Stimulated activated CD8-positive, alpha-beta memory T cell treated with anti-CD3 and anti-CD28 coated beads, Interleukin-15, amount 100 ng/mL, for 1 hour (primary cell): ENCODE data around the gene ENOX2.
"Not testable (repeated sequence)": the region's sequence is repeated elsewhere in the genome, so short reads cannot be mapped to it uniquely, and the experiment has no call there.

Experiments used
- DNase-seq: peaks from one replicate; pipeline ENCODE4 v3.0.0-alpha.2; 2020; ENCODE audit warnings: low read depth

The ENOX2 gene

DNA sequence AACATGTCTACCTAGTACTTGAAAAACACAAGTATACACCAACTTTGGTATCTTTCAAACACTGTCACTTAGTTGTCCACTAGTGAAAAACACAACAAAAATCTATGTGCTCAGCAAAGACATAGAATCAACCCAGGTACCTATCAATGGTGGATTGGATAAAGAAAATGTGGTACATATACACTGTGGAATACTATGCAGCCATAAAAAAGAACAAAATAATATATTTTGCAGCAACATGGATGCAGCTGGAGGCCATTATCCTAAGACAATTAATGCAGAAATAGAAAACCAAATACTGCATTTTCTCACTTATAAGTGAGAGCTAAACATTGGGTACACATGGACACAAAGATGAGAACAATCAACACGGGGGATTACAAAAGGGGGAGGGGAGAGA is 148.7 kb downstream of the ENOX2 start:
- no peak for DNase-seq

GRCh38 chrX:130746709-130747342 is 156.2 kb downstream of the ENOX2 start:
- no peak for DNase-seq

DNA sequence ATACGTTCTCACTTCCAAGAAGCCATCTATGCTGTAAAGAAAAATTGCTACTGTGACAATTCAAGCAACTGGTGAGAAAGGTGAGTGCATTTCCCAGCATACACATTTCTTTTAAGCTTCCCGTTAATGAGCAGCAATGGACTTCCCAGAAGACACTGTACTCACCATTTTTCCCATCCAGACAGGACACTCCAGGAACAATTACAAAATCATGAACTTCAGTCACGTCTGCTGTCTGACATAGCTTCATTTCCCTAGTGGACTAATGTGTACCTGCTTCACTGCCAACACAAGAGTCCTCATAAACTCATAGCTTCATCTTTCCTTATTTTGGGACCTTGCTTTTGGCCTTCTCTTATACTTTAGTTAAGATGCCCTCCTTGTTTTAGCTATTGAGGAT is 156.9 kb downstream of the ENOX2 start:
- no peak for DNase-seq

DNA sequence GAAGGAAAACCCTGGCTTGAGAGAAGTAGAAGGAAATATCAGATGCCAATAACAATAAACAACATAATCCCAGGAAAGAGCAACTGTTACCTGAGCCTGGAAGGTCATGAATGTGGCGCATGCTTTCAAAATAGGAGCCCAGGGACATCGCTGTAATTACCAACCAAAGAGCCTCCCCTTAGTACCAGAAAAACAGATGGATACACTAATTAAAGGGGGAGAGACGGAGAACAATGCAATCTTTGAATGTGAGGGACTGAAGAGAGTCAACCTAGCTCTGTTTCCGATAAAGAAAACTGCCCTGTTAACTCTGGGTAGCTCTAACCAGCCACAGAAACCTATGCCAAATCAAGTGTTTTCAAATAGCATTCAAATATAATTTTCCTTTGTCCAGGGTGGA is 161.4 kb downstream of the ENOX2 start:
- no peak for DNase-seq

DNA sequence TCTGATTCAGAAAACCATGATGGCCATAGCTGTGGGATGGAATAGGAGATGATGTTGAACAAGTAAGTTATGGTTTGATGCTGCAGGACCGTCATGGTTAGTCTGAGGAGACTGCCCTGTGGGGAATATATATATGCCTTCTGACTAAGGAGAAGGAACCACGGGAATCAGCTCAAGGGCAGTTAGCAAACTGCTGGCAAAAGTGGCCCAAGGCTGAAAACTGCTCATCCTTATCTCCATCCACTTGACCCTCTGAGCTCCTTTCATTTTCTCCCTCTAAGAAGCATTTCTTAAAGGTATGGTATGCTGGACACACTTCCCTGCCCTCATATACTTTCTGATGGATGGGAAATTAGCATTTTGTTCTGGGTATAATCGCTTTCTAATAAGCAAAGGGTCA is 161.9 kb downstream of the ENOX2 start:
- no peak for DNase-seq

DNA sequence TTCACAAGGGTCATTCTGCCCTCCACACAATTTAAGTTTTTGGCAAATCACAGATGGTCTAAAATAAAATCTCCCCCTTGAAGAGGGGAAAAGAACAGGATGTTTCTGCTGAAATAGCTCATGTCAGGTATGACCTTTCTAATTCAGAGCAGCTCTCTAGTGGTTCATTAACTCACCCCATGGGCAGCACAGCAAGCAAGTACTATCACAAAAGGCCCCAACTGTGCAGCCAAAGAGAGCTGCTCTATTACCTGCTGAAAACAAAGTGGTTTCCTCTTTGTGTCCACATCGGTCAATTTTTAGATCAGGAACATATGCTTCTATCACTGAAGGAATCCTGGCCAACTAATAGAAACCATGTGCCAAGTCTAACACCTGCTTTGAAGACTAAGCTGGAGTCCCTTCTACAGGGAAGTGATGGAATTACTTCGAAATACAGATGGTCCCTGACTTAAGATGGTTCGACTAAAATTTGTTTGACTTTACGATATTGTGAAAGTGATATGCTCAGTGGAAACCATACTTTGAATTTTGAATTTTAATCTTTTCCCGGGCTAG is 164.3 kb downstream of the ENOX2 start:
- DNase-seq, result no peak

DNA sequence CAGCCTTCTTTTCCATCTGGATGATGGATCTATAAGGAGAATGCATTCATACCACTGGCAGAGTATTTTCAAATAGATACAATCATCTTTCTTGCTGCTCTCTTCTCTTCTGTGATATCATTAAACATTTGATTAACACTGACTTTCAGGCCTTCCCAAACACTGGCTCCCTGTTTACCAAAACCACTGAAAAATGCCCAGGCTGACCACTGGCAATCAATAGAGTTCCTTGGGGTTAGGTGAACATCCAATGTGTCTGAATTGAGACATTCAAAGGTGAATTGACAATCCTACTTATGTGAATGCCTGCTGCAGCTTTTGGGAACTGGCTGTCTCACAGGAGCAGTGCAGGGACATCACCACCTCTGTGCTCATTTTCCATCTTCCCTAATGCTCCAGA is 168.3 kb downstream of the ENOX2 start:
- DNase-seq, result no peak

- no peak for DNase-seq
Measured at GRCh38 chrX:130728208-130728607, 174.8 kb downstream of the ENOX2 start.

DNA sequence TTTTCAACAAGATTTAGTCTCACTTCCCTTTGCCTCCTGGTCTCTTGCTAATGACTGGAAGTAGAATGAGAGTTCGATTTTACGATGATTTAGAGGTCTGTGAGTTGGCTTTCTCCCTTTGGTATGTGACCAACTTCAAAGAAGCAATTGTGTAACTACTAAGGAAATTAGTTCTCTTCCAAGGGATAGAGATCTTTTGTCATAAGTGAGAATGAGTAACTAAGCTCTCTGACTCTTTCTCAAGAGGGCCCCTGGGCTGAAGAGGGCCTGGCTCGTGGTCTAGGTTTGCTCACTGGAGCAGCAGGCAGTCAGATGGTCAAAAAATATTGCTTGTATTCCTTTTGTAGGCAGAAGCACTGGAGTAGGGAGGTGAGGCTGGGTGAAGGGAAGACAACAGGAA is 176.3 kb downstream of the ENOX2 start:
- DNase-seq, result no peak

DNA sequence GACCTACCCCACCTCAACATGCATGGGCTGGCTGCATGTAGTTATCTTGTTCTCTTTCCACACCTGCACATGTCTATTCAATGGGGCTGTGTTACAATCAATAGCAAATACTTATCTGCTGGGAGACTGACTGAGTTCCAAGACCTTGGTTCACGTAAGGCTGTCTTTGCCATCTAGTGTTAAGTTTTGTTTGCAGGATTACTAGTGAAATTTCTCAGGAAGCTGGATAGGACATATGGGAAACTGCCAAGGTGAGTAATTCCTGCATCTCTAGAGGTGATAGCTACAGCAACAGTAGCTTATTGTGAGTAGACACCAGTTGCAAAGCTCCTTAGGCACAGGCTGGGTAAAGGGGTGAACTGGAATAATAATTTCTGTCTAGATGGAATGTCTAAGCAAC is 177.5 kb downstream of the ENOX2 start:
- DNase-seq, result no peak

- DNase-seq, result no peak
Measured at GRCh38 chrX:130719413-130719812, 183.6 kb downstream of the ENOX2 start.

DNA sequence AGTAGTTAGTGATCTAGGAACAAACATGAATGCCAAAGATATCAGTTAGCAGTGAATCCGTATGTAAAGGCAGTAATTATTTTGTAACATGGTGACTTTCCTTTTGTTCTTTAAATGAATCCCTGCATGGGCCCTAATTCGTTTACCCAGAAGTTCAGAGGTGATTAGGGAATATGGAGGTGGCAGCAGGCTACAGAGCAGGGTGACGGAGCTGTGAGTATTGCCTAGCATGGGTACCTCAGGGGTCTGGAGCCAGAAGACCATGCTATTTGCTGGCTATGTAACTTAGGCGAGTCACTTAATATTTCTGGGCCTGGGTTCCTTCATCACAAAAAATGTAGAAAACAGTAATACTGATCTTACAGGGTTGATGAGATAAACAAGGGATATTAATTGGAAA is 184.9 kb downstream of the ENOX2 start:
- DNase-seq, result no peak

DNA sequence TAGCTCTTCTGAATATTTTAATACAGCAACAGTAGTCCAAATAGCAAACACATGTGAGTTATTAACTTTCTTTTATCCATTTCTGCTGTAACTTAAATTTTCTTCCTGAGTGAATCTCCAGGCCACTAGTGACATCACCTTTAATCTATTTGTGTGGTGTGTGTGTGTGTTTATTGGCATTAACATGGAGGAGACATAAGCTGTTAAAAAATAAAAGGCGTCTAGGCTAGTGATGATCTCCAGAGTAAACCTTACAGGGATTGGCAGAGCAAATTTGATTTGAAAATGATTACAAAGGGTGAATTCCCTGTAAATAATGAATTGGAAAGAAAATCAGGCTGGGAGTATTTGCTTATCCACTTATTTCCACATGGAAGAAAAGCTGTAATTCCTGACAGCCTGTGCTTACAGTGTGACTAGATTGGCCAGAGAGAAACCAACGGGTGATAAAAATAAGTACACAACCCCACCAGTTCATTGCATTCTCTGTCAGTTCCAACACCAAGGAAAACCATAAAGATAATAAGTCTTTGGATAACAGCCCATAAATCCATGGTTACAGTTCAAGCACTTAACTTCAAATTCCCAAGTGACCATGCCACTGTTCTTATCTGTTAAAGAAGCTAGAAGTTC is 186.1 kb downstream of the ENOX2 start:
- no peak for DNase-seq

- no peak for DNase-seq
Measured at GRCh38 chrX:130716346-130716745, 186.7 kb downstream of the ENOX2 start.

- DNase-seq, result no peak
Measured at GRCh38 chrX:130715299-130715698, 187.7 kb downstream of the ENOX2 start.

- DNase-seq, result no peak
Measured at GRCh38 chrX:130714665-130715064, 188.3 kb downstream of the ENOX2 start.

DNA sequence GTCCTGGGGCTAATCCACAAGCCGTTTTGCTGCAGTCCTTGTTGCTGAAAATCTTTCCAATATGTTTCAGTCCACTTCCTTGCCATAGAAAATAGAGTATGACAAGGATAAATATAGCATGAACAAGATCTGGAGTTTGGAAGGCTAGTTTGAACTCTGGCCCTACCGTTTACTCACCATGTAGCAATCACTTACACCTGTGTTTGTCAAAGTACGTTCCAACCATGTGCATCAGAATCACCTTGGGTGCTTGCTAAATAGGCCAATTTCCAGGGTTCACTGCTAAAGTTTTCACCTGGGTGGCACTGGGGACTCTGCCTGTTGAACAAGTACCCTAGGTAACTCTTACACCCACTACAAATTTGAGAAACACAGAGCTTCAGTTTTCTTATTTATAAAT is 188.9 kb downstream of the ENOX2 start:
- DNase-seq, result no peak

DNA sequence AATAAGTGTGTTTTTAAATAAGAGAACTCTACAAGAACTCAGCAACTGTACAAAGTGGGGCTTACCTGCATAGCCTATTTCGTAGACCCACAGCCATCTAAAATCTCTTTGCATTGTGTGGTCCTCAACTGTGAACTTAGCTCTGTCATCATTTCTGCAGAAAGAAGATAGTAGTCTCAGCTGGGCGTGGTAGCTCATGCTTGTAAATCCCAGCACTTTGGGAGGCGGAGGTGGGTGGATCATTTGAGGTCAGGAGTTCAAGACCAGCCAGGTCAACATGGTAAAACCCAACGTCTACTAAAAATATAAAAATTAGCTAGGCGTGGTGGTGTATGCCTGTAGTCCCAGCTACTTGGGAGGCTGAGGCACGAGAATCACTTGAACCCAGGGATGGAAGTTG is 193.8 kb downstream of the ENOX2 start:
- DNase-seq, result not testable (repeated sequence)

DNA sequence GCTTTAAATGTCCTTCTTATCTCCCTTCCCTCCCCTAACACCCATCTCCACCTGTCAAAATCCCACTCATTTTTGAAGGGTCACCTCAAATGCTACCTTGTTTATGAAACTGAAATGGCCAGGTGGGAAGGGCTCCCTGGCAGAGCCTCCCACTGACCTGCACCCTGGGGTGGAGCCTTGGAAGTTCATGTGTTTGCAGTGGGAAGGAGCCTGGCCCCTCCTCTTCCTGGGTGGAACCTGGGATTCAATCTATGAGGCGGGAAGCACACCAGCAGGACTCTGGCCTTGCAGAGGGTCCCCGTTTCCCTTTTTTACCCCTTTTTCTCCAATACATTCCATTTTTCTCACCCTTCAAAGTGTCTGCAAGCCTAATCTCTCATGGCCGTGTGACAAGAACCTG is 197.4 kb downstream of the ENOX2 start:
- DNase-seq, result no peak

GRCh38 chrX:130704053-130705038 is 198.7 kb downstream of the ENOX2 start:
- no peak for DNase-seq

GRCh38 chrX:130702867-130703707 is 199.9 kb downstream of the ENOX2 start:
- DNase-seq, result no peak

DNA sequence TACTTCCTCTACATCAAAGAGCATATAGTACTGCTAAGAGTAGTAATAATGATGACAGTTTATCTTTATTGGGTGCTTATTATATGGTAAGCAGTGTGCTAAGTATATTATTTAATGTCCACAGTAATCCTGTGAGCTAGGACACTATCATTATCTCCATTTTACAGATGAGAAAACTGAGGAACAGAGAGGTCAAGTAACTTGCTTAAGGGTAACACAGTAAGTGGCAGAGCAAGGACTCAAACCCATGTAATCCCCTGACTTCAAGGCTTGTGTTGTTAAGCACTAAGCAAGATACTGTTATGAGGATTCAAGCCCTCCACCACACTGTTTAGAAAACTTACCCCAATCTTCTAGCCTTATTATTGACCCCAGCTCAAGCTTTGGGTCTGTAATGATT is 202.4 kb downstream of the ENOX2 start:
- DNase-seq, result no peak
